Small intestine (tissue), 7 donors: Measurements from ENCODE around the gene RPL13A. TPM values are rescaled to one million over a fixed set of nuclear protein-coding genes. Genes with fewer than 3 reads are reported as not detected.

Experiments
- DNase-seq, 2 donors: peaks; one replicate each; pipeline versions ENCODE4 v3.0.0 to v3.0.0-alpha.2; 2013
- FAIRE-seq: peaks from 2 replicates; lab custom pipeline; 2012; peaks lifted over from hg19 to GRCh38; lab: Jason Lieb, UNC
- H3K27ac ChIP-seq, 3 donors: one replicate each; pipeline ENCODE4 v1.5.1; 2013; ENCODE audit warnings: low read length in 2 of 3, mild to moderate bottlenecking in 2 of 3, control low read depth in 1 of 3, inconsistent platforms in 1 of 3, low read depth in 1 of 3, moderate library complexity in 1 of 3
- H3K27me3 ChIP-seq, 3 donors: one replicate each; pipeline ENCODE4 v1.6.1; 2013; ENCODE audit warnings: low read length in 3 of 3, inconsistent platforms in 1 of 3; ENCODE audit not compliant: control insufficient read depth in 3 of 3, insufficient read depth in 3 of 3
- H3K36me3 ChIP-seq, 3 donors: one replicate each; pipeline ENCODE4 v1.6.1; 2013; ENCODE audit warnings: low read length in 3 of 3, inconsistent platforms in 1 of 3, low read depth in 1 of 3, mild to moderate bottlenecking in 1 of 3, moderate library complexity in 1 of 3; ENCODE audit not compliant: control insufficient read depth in 3 of 3, insufficient read depth in 2 of 3
- H3K4me1 ChIP-seq, 3 donors: one replicate each; pipeline ENCODE4 v1.6.1; 2013; ENCODE audit warnings: low read length in 2 of 3, inconsistent platforms in 1 of 3, low read depth in 1 of 3, mild to moderate bottlenecking in 1 of 3, moderate library complexity in 1 of 3; ENCODE audit not compliant: control insufficient read depth in 3 of 3, insufficient read depth in 2 of 3
- H3K4me3 ChIP-seq, 3 donors: one replicate each; pipeline ENCODE4 v1.5.1; 2013; ENCODE audit warnings: low read length in 3 of 3, control low read depth in 1 of 3, inconsistent platforms in 1 of 3, low read depth in 1 of 3, mild to moderate bottlenecking in 1 of 3, moderate library complexity in 1 of 3
- H3K9me3 ChIP-seq, 2 donors: one replicate each; pipeline ENCODE4 v1.6.1; 2013; ENCODE audit warnings: low read depth in 1 of 2, low read length in 1 of 2; ENCODE audit not compliant: control insufficient read depth in 2 of 2, insufficient read depth in 1 of 2
- WGBS, 3 donors: extraction: QIAGEN DNeasy Blood & Tissue Kit; methylation state at CpG; one replicate each; pipeline ENCODE4 v1.1.7; 2013; 5-methylcytosine and 5-hydroxymethylcytosine counted together
- polyA plus RNA-seq, 4 donors: library from polyadenylated mRNA; stranded (reverse) in 3 of 4; unstranded in 1 of 4; fragments of 200-250 nt in 3 of 4; fragments of 120-200 nt in 1 of 4; gene quantifications; one replicate each; pipeline versions ENCODE4 v1.2.1 to v1.2.3, GENCODE V29; 2013
- donor health status: healthy with polysubstance abuse.
- donor health status: control.
- donor health status: control.
- donor health status: Bipolar disorder and iron deficiency.
- donor health status: healthy.

RPL13A gene
- polyA plus RNA-seq, 4 donors: 2,350 to 5,026 (median 3,831) TPM

- Histone ChIP-seq H3K27me3 (peaks cover 0 to 6% (median 0%) of the 10 kb centered on the region in 3 donors), H3K4me1 (peaks cover 0 to 13% (median 0%) of the 10 kb centered on the region in 3 donors), H3K27ac (peak overlapping the region in 2 of 3 donors; percentile 38 to 43), H3K4me3 (no peak overlapping the region), H3K9me3 (no peaks in the 10 kb centered on the region), H3K36me3 (peaks cover 0 to 6% (median 0%) of the 10 kb centered on the region in 3 donors)
- DNase-seq (peak in 1 of 2 donors; percentile 74), FAIRE-seq (no peak)
- WGBS, 3 donors: 43 to 63% (median 59%) methylated on average over 27 of the region's 27 CpGs
These were observed 11.2 kb upstream of the RPL13A start for GRCh38 chr19:49475995-49476880.

- peaks cover 0 to 5% (median 0%) of the 10 kb centered on the region in 3 donors for H3K4me1 ChIP-seq
- peaks cover 0 to 6% (median 0%) of the 10 kb centered on the region in 3 donors for H3K36me3 ChIP-seq
- H3K27ac ChIP-seq: no peak overlapping the region
- H3K9me3 ChIP-seq: no peaks in the 10 kb centered on the region
- H3K4me3 ChIP-seq: no peak overlapping the region
- WGBS, 3 donors: 83 to 87% (median 85%) methylated on average over 12 to 14 of the region's 14 CpGs
- DNase-seq (no peak), FAIRE-seq (no peak)
- no peaks in the 10 kb centered on the region for H3K27me3 ChIP-seq
These were observed 7.3 kb upstream of the RPL13A start for GRCh38 chr19:49479975-49480628.

GRCh38 chr19:49481020-49481683 is 6.3 kb upstream of the RPL13A start:
- DNase-seq (no peak), FAIRE-seq (no peak)
- Histone ChIP-seq H3K4me3 (no peak overlapping the region), H3K27me3 (no peaks in the 10 kb centered on the region), H3K9me3 (no peaks in the 10 kb centered on the region), H3K36me3 (peaks cover 0 to 9% (median 0%) of the 10 kb centered on the region in 3 donors), H3K4me1 (peaks cover 0 to 1% (median 0%) of the 10 kb centered on the region in 3 donors), H3K27ac (no peak overlapping the region)
- 87 to 94% (median 88%) methylated on average over 6 to 7 of the region's 7 CpGs for WGBS, 3 donors

- Histone ChIP-seq H3K36me3 (peaks cover 7 to 46% (median 12%) of the 10 kb centered on the region in 3 donors), H3K4me3 (no peak overlapping the region), H3K27me3 (no peaks in the 10 kb centered on the region), H3K4me1 (peaks cover 0 to 30% (median 0%) of the 10 kb centered on the region in 3 donors), H3K27ac (no peak overlapping the region), H3K9me3 (no peaks in the 10 kb centered on the region)
- WGBS, 3 donors: 91 to 92% (median 92%) methylated on average over 7 of the region's 7 CpGs
- FAIRE-seq (no peak), DNase-seq (no peak)
These were observed 1.2 kb upstream of the RPL13A start for GRCh38 chr19:49486232-49486631.

- no peak for FAIRE-seq
These were observed 615 bp upstream of the RPL13A start for GRCh38 chr19:49486710-49487276.

GRCh38 chr19:49488046-49488862 is 846 bp downstream of the RPL13A start:
- Histone ChIP-seq H3K4me3 (peak overlapping the region; percentile 86 to 98 (median 91)), H3K9me3 (no peaks in the 10 kb centered on the region), H3K4me1 (peaks cover 0 to 44% (median 0%) of the 10 kb centered on the region in 3 donors), H3K27ac (peak overlapping the region; percentile 73 to 98 (median 89)), H3K27me3 (no peaks in the 10 kb centered on the region), H3K36me3 (peaks cover 12 to 61% (median 16%) of the 10 kb centered on the region in 3 donors)
- FAIRE-seq (no peak), DNase-seq (peak in 1 of 2 donors; percentile 31)
- 0 to 1% (median 1%) methylated on average over 26 of the region's 26 CpGs for WGBS, 3 donors

More at GRCh38 chr19:49486710-49487276, 615 bp upstream of the RPL13A start:
- H3K27ac ChIP-seq: peak overlapping the region; percentile 42 to 78 (median 44)
- H3K4me3 ChIP-seq: peak overlapping the region in 1 of 3 donors; percentile 12
- DNase-seq: no peak
- H3K36me3 ChIP-seq: peaks cover 11 to 52% (median 12%) of the 10 kb centered on the region in 3 donors
- H3K27me3 ChIP-seq: no peaks in the 10 kb centered on the region
- no peaks in the 10 kb centered on the region for H3K9me3 ChIP-seq
- WGBS, 3 donors: 61 to 64% (median 64%) methylated on average over 23 of the region's 23 CpGs
- H3K4me1 ChIP-seq: peaks cover 0 to 34% (median 0%) of the 10 kb centered on the region in 3 donors

GRCh38 chr19:49488863-49489537 is 1.6 kb downstream of the RPL13A start:
- H3K27me3 ChIP-seq: no peaks in the 10 kb centered on the region
- peak overlapping the region; percentile 73 to 98 (median 89) for H3K27ac ChIP-seq
- WGBS, 3 donors: 3 to 13% (median 6%) methylated on average over 15 of the region's 15 CpGs
- peaks cover 0 to 44% (median 0%) of the 10 kb centered on the region in 3 donors for H3K4me1 ChIP-seq
- FAIRE-seq: no peak
- peak overlapping the region; percentile 86 to 98 (median 91) for H3K4me3 ChIP-seq
- H3K9me3 ChIP-seq: no peaks in the 10 kb centered on the region
- DNase-seq: peak in 1 of 2 donors; percentile 28
- H3K36me3 ChIP-seq: peaks cover 12 to 65% (median 16%) of the 10 kb centered on the region in 3 donors
